ENCODE measurements around the gene LYPLA2. TPM values are rescaled to one million over a fixed set of nuclear protein-coding genes. Genes with fewer than 3 reads are reported as not detected.

LYPLA2 gene
- total and polyA plus RNA-seq, 2 of the 8 experiments (the other 6 are each of a cell fraction or from before 2014, with no cell fraction given), result 138 to 211 TPM

- no peak overlapping the region for H4K5ac ChIP-seq (ENCODE audit: insufficient read length, low read depth, low read length)
- peaks cover 47 to 89% (median 79%) of the 10 kb centered on the region in 4 experiments for H3K36me3 ChIP-seq (ENCODE audit: control insufficient read depth in 2 of 4, insufficient read depth in 4 of 4, low read length in 3 of 4)
- H4K20me1 ChIP-seq (replicated peaks in 1 of 2; ENCODE audit: control insufficient read depth in 1 of 2, insufficient read depth in 2 of 2, low read length in 2 of 2), result peaks cover 10 to 23% of the 10 kb centered on the region in 2 experiments
- H3K4me1 ChIP-seq (replicated peaks in 1 of 4; ENCODE audit: control insufficient read depth in 3 of 4, insufficient read depth in 4 of 4, low read length in 3 of 4), result no peaks in the 10 kb centered on the region
- no peak overlapping the region for H3K27ac ChIP-seq (ENCODE audit: low read depth, low read length)
- H3K56ac ChIP-seq (replicated peaks; ENCODE audit: insufficient read length, low read depth, low read length), result no peak overlapping the region
- no peak overlapping the region for H2BK5ac ChIP-seq (ENCODE audit: low read depth, low read length)
- no peak overlapping the region for H2AFZ ChIP-seq (ENCODE audit: low read length)
- no peaks in the 10 kb centered on the region for H3K27me3 ChIP-seq (replicated peaks in 1 of 4; ENCODE audit: control insufficient read depth in 3 of 4, extremely low read depth in 1 of 4, insufficient read depth in 3 of 4, low read length in 3 of 4)
- peaks cover 6% of the 10 kb centered on the region; the same call in 1 of the 2 replicates for H3K79me1 ChIP-seq (ENCODE audit: low read depth, low read length)
- H4K8ac ChIP-seq (ENCODE audit: extremely low read depth, insufficient read depth, low read length), result no peak overlapping the region
- H2BK15ac ChIP-seq (ENCODE audit: low read length), result no peak overlapping the region
- H3K14ac ChIP-seq (ENCODE audit: insufficient read length), result no peak overlapping the region
- H3K4ac ChIP-seq (replicated peaks; ENCODE audit: insufficient read length, low read depth, low read length), result no peak overlapping the region
- H3K9me3 ChIP-seq (ENCODE audit: insufficient read depth in 2 of 2, low read depth in 1 of 2, low read length in 1 of 2), result no peaks in the 10 kb centered on the region
- no peak for DNase-seq (ENCODE audit: low read depth in 1 of 2, low spot score in 2 of 2)
- no peaks in the 10 kb centered on the region for H3K23me2 ChIP-seq (ENCODE audit: low read depth, low read length)
- ChIA-PET CTCF (ENCODE audit: partially characterized antibody) (interaction anchor here (1.0 kb wide), 1 partner anchor 92 kb away, joined by 3 read pairs; no protein-coding TSS in a partner anchor), POLR2A (ENCODE audit: partially characterized antibody) (interaction anchor here (1.1 to 1.5 kb wide), 3 partner anchors 13 to 58 kb away, joined by 3 to 5 read pairs (median 4); partner anchors contain the start of genes ELOA and PITHD1)
- no peak overlapping the region for H2BK120ac ChIP-seq (replicated peaks; ENCODE audit: low read depth, low read length)
- no peak overlapping the region for H3K9ac ChIP-seq (replicated peaks in 1 of 4; ENCODE audit: extremely low read depth in 1 of 4, low read depth in 3 of 4, low read length in 3 of 4)
- FAIRE-seq, result no peak
- no peak overlapping the region for H4K91ac ChIP-seq (replicated peaks; ENCODE audit: insufficient read length, low read length)
- no peak overlapping the region for H2AK5ac ChIP-seq (ENCODE audit: low read depth, low read length)
- 94% methylated on average over 3 of the region's 3 CpGs; no CpG with 5 or more reads in 1 of the 2 experiments for WGBS, 2 experiments (ENCODE audit: extremely low coverage in 1 of 2, insufficient coverage in 1 of 2, insufficient read length in 1 of 2, insufficient replicate concordance in 2 of 2, low coverage in 1 of 2, low lambda C conversion rate in 2 of 2, missing lambda C conversion rate in 1 of 2)
- H3K23ac ChIP-seq (ENCODE audit: insufficient read length), result no peak overlapping the region
- no peaks in the 10 kb centered on the region; a peak in 1 of 4 replicates for H3K79me2 ChIP-seq (ENCODE audit: control insufficient read depth in 1 of 2, insufficient read depth in 2 of 2, low read length in 2 of 2)
- no peak overlapping the region for H2BK20ac ChIP-seq (ENCODE audit: low read length)
- H3K4me2 ChIP-seq (ENCODE audit: insufficient read depth in 1 of 2, low read depth in 2 of 2, low read length in 2 of 2), result no peak overlapping the region
- no peak overlapping the region for H3K18ac ChIP-seq (ENCODE audit: extremely low read depth, low read length)
- no peak overlapping the region for H2BK12ac ChIP-seq (ENCODE audit: low read depth, low read length)
- H3K4me3 ChIP-seq (ENCODE audit: extremely low read depth in 1 of 4, insufficient read depth in 2 of 4, low read depth in 3 of 4, low read length in 4 of 4), result no peak overlapping the region
- TF ChIP-seq ASH2L (IDR thresholded peaks at IDR 0.05; ENCODE audit: low read length) (no peak), EZH2 (IDR thresholded peaks at IDR 0.05; ENCODE audit: low read depth, low read length, severe bottlenecking) (no peak)
These were observed 34.3 kb upstream of the LYPLA2 start for GRCh38 chr1:23756676-23757075.

Data from H1 (cell line).